B cell (primary cell): ENCODE results near the gene TEKT1.

ENCODE experiments used
- CTCF ChIP-seq: fragments of 200-600 bp; IDR thresholded peaks from one replicate; pipeline ENCODE4 v1.8.0; 2022; ENCODE audit warnings: antibody characterized with exemption, mild to moderate bottlenecking
- EZH2 ChIP-seq: IDR thresholded peaks from 2 replicates; pipeline ENCODE4 v1.6.1; 2012; ENCODE audit warnings: borderline replicate concordance, low read depth, mild to moderate bottlenecking, moderate library complexity, low read length; ENCODE audit not compliant: insufficient read depth, poor library complexity, severe bottlenecking

GRCh38 chr17:6799738-6800137, 31.8 kb downstream of the TEKT1 start:
- TF ChIP-seq CTCF (no peak), EZH2 (no peak)
